ENCODE results near the gene CDH16.

Gene CDH16

GRCh38 chr16:66920299-66920590, 1.6 kb upstream of the CDH16 start:
- H3K9me2 ChIP-seq (replicated peaks; ENCODE audit: low read depth, low read length): no peaks in the 10 kb centered on the region
- H3K9ac ChIP-seq (ENCODE audit: low read depth, low read length, poor library complexity, severe bottlenecking): no peak overlapping the region
- no peak overlapping the region for H2AFZ ChIP-seq (ENCODE audit: low read length)
- no peak overlapping the region for H3K4me3 ChIP-seq (ENCODE audit: low read length, poor library complexity, severe bottlenecking)
- H3K27me3 ChIP-seq (ENCODE audit: insufficient read depth, low read length, poor library complexity, severe bottlenecking): no peaks in the 10 kb centered on the region
- no peaks in the 10 kb centered on the region for H3F3A ChIP-seq (ENCODE audit: low read depth)
- H3K4me2 ChIP-seq (ENCODE audit: low read depth, low read length, poor library complexity, severe bottlenecking): no peak overlapping the region
- H3K79me2 ChIP-seq (ENCODE audit: insufficient read depth, low read length): no peaks in the 10 kb centered on the region
- TF ChIP-seq EZH2phosphoT487 (IDR thresholded peaks at IDR 0.05; ENCODE audit: borderline replicate concordance): no peak
- no peak for TF ChIP-seq CTCF (conservative IDR thresholded peaks at IDR 0.05; ENCODE audit: low read length)
- no peaks in the 10 kb centered on the region for H3K9me3 ChIP-seq (ENCODE audit: insufficient read depth, low read depth, low read length)
- no peaks in the 10 kb centered on the region for H3K36me3 ChIP-seq (ENCODE audit: insufficient read depth, low read length)
- H3K4me1 ChIP-seq (ENCODE audit: insufficient read depth, low read length, poor library complexity, severe bottlenecking): no peaks in the 10 kb centered on the region
- H4K20me1 ChIP-seq (ENCODE audit: insufficient read depth, low read length, poor library complexity, severe bottlenecking): no peaks in the 10 kb centered on the region

DNA sequence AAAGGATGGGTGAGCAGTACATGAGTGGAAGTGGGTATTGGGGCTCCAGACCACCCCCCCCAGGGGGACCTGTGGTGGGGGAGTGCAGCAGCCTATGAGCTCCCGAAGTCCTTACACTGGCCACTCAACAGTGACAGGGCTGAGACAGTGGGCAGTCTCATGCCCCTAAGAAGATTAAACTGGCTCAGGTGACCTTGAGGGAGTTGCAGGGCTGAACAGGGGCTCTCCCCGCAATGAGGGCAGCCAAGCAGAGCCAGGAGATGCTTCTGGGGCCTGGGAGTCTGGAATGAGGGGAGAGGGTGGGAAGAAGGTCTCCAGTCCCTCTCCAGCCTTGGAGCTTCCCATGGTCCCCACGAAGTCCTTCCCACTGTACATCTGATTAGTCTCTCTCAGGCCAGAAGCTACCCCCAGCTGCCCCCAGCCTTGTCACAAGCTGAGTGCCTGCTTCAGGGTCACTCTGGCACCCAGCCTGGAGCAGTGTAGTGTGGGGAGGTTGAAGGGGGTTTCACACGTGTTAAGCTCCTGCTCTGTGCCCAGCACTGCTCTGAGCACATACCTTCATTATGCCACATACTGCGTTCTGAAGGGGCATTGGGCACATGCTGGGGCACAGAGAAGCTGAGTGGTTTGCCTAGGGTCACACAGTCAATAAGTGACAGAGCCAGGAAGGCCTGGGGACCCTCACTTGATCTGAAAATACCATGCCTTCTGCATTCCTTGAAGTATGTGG, 1.0 kb upstream of the CDH16 start:
- H3K9me2 ChIP-seq (replicated peaks; ENCODE audit: low read depth, low read length): no peaks in the 10 kb centered on the region
- no peak for TF ChIP-seq EZH2phosphoT487 (IDR thresholded peaks at IDR 0.05; ENCODE audit: borderline replicate concordance)
- no peak for TF ChIP-seq CTCF (conservative IDR thresholded peaks at IDR 0.05; ENCODE audit: low read length)
- no peak overlapping the region for H3K4me3 ChIP-seq (ENCODE audit: low read length, poor library complexity, severe bottlenecking)
- H4K20me1 ChIP-seq (ENCODE audit: insufficient read depth, low read length, poor library complexity, severe bottlenecking): no peaks in the 10 kb centered on the region
- no peak overlapping the region for H3K9ac ChIP-seq (ENCODE audit: low read depth, low read length, poor library complexity, severe bottlenecking)
- no peak overlapping the region for H2AFZ ChIP-seq (ENCODE audit: low read length)
- no peaks in the 10 kb centered on the region for H3K9me3 ChIP-seq (ENCODE audit: insufficient read depth, low read depth, low read length)
- no peaks in the 10 kb centered on the region for H3K79me2 ChIP-seq (ENCODE audit: insufficient read depth, low read length)
- H3F3A ChIP-seq (ENCODE audit: low read depth): no peaks in the 10 kb centered on the region
- no peak overlapping the region for H3K4me2 ChIP-seq (ENCODE audit: low read depth, low read length, poor library complexity, severe bottlenecking)
- H3K36me3 ChIP-seq (ENCODE audit: insufficient read depth, low read length): no peaks in the 10 kb centered on the region
- no peaks in the 10 kb centered on the region for H3K4me1 ChIP-seq (ENCODE audit: insufficient read depth, low read length, poor library complexity, severe bottlenecking)
- no peaks in the 10 kb centered on the region for H3K27me3 ChIP-seq (ENCODE audit: insufficient read depth, low read length, poor library complexity, severe bottlenecking)

DNA sequence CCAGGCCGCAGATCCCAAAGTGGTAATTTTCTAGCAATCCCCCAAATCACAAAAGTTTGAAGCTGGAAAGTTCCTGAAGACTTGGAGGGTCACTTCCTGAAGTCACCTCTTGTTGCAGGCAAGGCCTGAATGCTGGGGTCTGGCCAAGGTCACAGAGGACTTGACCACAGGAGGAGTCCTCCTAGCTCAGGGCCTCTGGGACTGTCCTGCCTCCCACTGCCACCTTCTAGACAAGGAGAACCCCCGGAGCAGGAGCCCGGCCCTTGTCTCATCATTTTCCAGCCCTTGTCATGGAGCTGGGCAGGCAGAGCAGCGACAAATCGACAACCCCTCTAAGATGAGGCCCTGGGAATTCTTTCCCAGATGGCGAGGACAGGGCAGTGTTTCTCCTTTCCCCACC, 330 bp downstream of the CDH16 start:
- no peaks in the 10 kb centered on the region for H3K27me3 ChIP-seq (ENCODE audit: insufficient read depth, low read length, poor library complexity, severe bottlenecking)
- H3K4me2 ChIP-seq (ENCODE audit: low read depth, low read length, poor library complexity, severe bottlenecking): no peak overlapping the region
- H3K4me3 ChIP-seq (ENCODE audit: low read length, poor library complexity, severe bottlenecking): no peak overlapping the region
- no peaks in the 10 kb centered on the region for H4K20me1 ChIP-seq (ENCODE audit: insufficient read depth, low read length, poor library complexity, severe bottlenecking)
- H3K9me2 ChIP-seq (replicated peaks; ENCODE audit: low read depth, low read length): no peaks in the 10 kb centered on the region
- no peaks in the 10 kb centered on the region for H3K4me1 ChIP-seq (ENCODE audit: insufficient read depth, low read length, poor library complexity, severe bottlenecking)
- no peak overlapping the region for H3K9ac ChIP-seq (ENCODE audit: low read depth, low read length, poor library complexity, severe bottlenecking)
- no peak overlapping the region for H2AFZ ChIP-seq (ENCODE audit: low read length)
- no peaks in the 10 kb centered on the region for H3K9me3 ChIP-seq (ENCODE audit: insufficient read depth, low read depth, low read length)
- H3F3A ChIP-seq (ENCODE audit: low read depth): no peaks in the 10 kb centered on the region
- H3K79me2 ChIP-seq (ENCODE audit: insufficient read depth, low read length): no peaks in the 10 kb centered on the region
- H3K36me3 ChIP-seq (ENCODE audit: insufficient read depth, low read length): no peaks in the 10 kb centered on the region
- TF ChIP-seq EZH2phosphoT487 (IDR thresholded peaks at IDR 0.05; ENCODE audit: borderline replicate concordance): no peak
- TF ChIP-seq CTCF (conservative IDR thresholded peaks at IDR 0.05; ENCODE audit: low read length): no peak

All from Loucy (cell line).